CD14-positive monocyte (primary cell): Measurements from ENCODE around the gene SLMAP. TPM values are rescaled to one million over a fixed set of nuclear protein-coding genes. Genes with fewer than 3 reads are reported as not detected.
A peak's percentile ranks its signal among the peaks of the same experiment; 100 is the strongest.

Source experiments
- DNase-seq, 3 donors: peaks; one replicate each; pipeline ENCODE4 v3.0.0-alpha.2; 2011 to 2022
- H2AFZ ChIP-seq: 2 replicates; pipeline ENCODE4 v1.6.0; 2012; ENCODE audit warnings: mild to moderate bottlenecking, low read depth, low read length, inconsistent platforms; ENCODE audit not compliant: insufficient read depth, poor library complexity, severe bottlenecking
- H3K27ac ChIP-seq, 2 donors: 1 replicate in 1 of 2; 2 replicates in 1 of 2; pipeline ENCODE4 v1.5.1; 2012 to 2013; ENCODE audit warnings: low read length in 2 of 2, control low read depth in 1 of 2, inconsistent platforms in 1 of 2, low read depth in 1 of 2, mild to moderate bottlenecking in 1 of 2
- H3K27me3 ChIP-seq, 2 donors: one replicate each; pipeline versions ENCODE4 v1.6.0 to v1.6.1; 2011 to 2013; ENCODE audit warnings: low read length in 2 of 2; ENCODE audit not compliant: control insufficient read depth in 2 of 2, insufficient read depth in 2 of 2
- H3K36me3 ChIP-seq, 2 donors: replicated peaks in 1 of 2; 1 replicate in 1 of 2; 2 replicates in 1 of 2; pipeline versions ENCODE4 v1.5.1 to v1.6.1; 2012 to 2013; ENCODE audit warnings: low read length in 2 of 2, control low read depth in 1 of 2, inconsistent platforms in 1 of 2, mild to moderate bottlenecking in 1 of 2; ENCODE audit not compliant: insufficient read depth in 2 of 2, control insufficient read depth in 1 of 2
- H3K4me1 ChIP-seq, 2 donors: 1 replicate in 1 of 2; 2 replicates in 1 of 2; pipeline versions ENCODE4 v1.5.1 to v1.6.1; 2012 to 2013; ENCODE audit warnings: low read length in 2 of 2, control low read depth in 1 of 2, inconsistent platforms in 1 of 2, mild to moderate bottlenecking in 1 of 2, moderate library complexity in 1 of 2; ENCODE audit not compliant: insufficient read depth in 2 of 2, control insufficient read depth in 1 of 2
- H3K4me2 ChIP-seq: replicated peaks from 2 replicates; pipeline ENCODE3; 2012; ENCODE audit warnings: low read length, moderate library complexity, mild to moderate bottlenecking; ENCODE audit not compliant: poor library complexity, severe bottlenecking; ENCODE audit errors: extremely low read depth
- H3K4me3 ChIP-seq, 3 experiments: fragments of 200-600 bp in 1 of 3; sonication (generic) in 1 of 3; replicated peaks in 1 of 3; 1 replicate in 2 of 3; 2 replicates in 1 of 3; pipeline ENCODE4 v1.5.1; 2011 to 2013; ENCODE audit warnings: low read length in 3 of 3, mild to moderate bottlenecking in 3 of 3, control low read depth in 2 of 3, low read depth in 2 of 3, inconsistent platforms in 1 of 3, moderate library complexity in 1 of 3
- H3K79me2 ChIP-seq: 2 replicates; pipeline ENCODE4 v1.6.0; 2012; ENCODE audit warnings: mild to moderate bottlenecking, control low read depth, inconsistent platforms, low read length, moderate library complexity; ENCODE audit not compliant: insufficient read depth
- H3K9ac ChIP-seq: 2 replicates; pipeline ENCODE4 v1.6.0; 2017; ENCODE audit warnings: low read length, mild to moderate bottlenecking; ENCODE audit not compliant: insufficient read depth, poor library complexity, severe bottlenecking
- H3K9me3 ChIP-seq, 2 donors: replicated peaks in 1 of 2; 1 replicate in 1 of 2; 2 replicates in 1 of 2; pipeline versions ENCODE4 v1.5.1 to v1.6.1; 2012 to 2013; ENCODE audit warnings: low read length in 2 of 2, control low read depth in 1 of 2; ENCODE audit not compliant: control insufficient read depth in 1 of 2, insufficient read depth in 1 of 2
- H4K20me1 ChIP-seq: 2 replicates; pipeline ENCODE4 v1.6.0; 2012; ENCODE audit warnings: mild to moderate bottlenecking, low read length, control low read depth, moderate library complexity; ENCODE audit not compliant: insufficient read depth
- H3K27ac Mint-ChIP-seq, 7 donors: one replicate each; pipeline ENCODE4 v1.8.0; 2020; ENCODE audit warnings: mild to moderate bottlenecking in 7 of 7, mixed read lengths in 7 of 7, moderate library complexity in 6 of 7, inconsistent platforms in 2 of 7
- H3K27me3 Mint-ChIP-seq, 3 donors: one replicate each; pipeline ENCODE4 v1.8.0; 2021 to 2022; ENCODE audit warnings: low read depth in 3 of 3, mild to moderate bottlenecking in 3 of 3, mixed read lengths in 3 of 3, moderate library complexity in 3 of 3, inconsistent platforms in 1 of 3
- H3K36me3 Mint-ChIP-seq, 2 donors: one replicate each; pipeline ENCODE4 v1.8.0; 2020; ENCODE audit warnings: mixed read lengths in 2 of 2, inconsistent platforms in 1 of 2, mild to moderate bottlenecking in 1 of 2
- H3K4me1 Mint-ChIP-seq: one replicate; pipeline ENCODE4 v1.8.0; 2020; ENCODE audit warnings: mild to moderate bottlenecking, mixed read lengths
- H3K4me3 Mint-ChIP-seq, 2 donors: one replicate each; pipeline ENCODE4 v1.8.0; 2020; ENCODE audit warnings: mild to moderate bottlenecking in 2 of 2, mixed read lengths in 2 of 2, moderate library complexity in 1 of 2
- H3K9me3 Mint-ChIP-seq, 7 donors: one replicate each; pipeline ENCODE4 v1.8.0; 2020 to 2022; ENCODE audit warnings: mixed read lengths in 7 of 7, mild to moderate bottlenecking in 6 of 7, moderate library complexity in 6 of 7, inconsistent platforms in 2 of 7
- WGBS: methylation state at CpG from one replicate; pipeline ENCODE4 v1.1.5; 2013; ENCODE audit warnings: missing lambda C conversion rate; ENCODE audit not compliant: insufficient coverage; 5-methylcytosine and 5-hydroxymethylcytosine counted together
- intact Hi-C, 2 donors: fragments of 100-400 bp; cut with micrococcal nuclease; formaldehyde crosslinking; loops; one replicate each; pipeline versions ENCODE4 v1.15.0 to v1.15.1; 2023
- polyA plus RNA-seq, 3 donors: library from polyadenylated mRNA; depleted of rRNA in 1 of 3; unstranded in 2 of 3; stranded (reverse) in 1 of 3; fragments of 300-500 nt in 2 of 3; fragments of >200 nt in 1 of 3; fragmentation: Illumina TruSeq in 2 of 3; gene quantifications; 1 replicate in 2 of 3; 2 replicates in 1 of 3; pipeline ENCODE4 v1.2.3, GENCODE V29; 2012 to 2021
- TF ChIP-seq, protein P1 (sequence below): fragments of 200-600 bp; IDR thresholded peaks from one replicate; pipeline ENCODE4 v1.8.0; 2022; ENCODE audit warnings: antibody characterized with exemption, mild to moderate bottlenecking

Gene SLMAP
- polyA plus RNA-seq, 3 donors: 12.3 to 17.6 (median 16.1) TPM

DNA sequence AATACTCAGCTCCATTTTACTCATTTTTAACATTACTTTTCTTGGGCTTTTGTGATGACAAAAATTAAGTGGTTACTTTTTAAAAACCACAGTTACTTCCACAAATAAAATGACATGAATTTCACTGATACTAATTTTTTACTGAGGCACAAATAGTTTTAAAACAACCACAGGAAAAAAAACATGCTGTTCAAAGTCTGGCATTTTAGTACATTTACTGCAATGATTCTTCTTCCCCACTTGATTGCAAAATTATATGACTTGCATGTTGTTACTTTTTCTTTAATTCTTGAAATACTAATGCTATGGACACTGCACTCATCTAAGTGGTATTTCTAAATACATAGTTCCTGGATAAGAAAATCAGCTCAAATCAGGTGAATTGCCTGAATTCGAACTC, 24.8 kb upstream of the SLMAP start:
- intact Hi-C loops: no loop called here
- no peaks in the 10 kb centered on the region for H3K27me3 ChIP-seq
- H4K20me1 ChIP-seq: no peaks in the 10 kb centered on the region
- no peak overlapping the region for H3K4me3 ChIP-seq
- Mint-ChIP-seq H3K27ac (peak overlapping the region in 6 of 7 donors; percentile 76 to 87 (median 82)), H3K9me3 (peaks cover 0 to 2% (median 0%) of the 10 kb centered on the region in 7 donors), H3K36me3 (no peaks in the 10 kb centered on the region), H3K27me3 (peaks cover 0 to 3% (median 0%) of the 10 kb centered on the region in 3 donors), H3K4me1 (peaks cover 57% of the 10 kb centered on the region), H3K4me3 (no peak overlapping the region)
- H2AFZ ChIP-seq: no peak overlapping the region
- no peak overlapping the region for H3K9ac ChIP-seq
- no peak overlapping the region for H3K4me2 ChIP-seq
- H3K27ac ChIP-seq: peak overlapping the region in 1 of 2 donors; percentile 59
- peaks cover 44 to 59% of the 10 kb centered on the region in 2 donors for H3K4me1 ChIP-seq
- TF ChIP-seq, protein P1, sequence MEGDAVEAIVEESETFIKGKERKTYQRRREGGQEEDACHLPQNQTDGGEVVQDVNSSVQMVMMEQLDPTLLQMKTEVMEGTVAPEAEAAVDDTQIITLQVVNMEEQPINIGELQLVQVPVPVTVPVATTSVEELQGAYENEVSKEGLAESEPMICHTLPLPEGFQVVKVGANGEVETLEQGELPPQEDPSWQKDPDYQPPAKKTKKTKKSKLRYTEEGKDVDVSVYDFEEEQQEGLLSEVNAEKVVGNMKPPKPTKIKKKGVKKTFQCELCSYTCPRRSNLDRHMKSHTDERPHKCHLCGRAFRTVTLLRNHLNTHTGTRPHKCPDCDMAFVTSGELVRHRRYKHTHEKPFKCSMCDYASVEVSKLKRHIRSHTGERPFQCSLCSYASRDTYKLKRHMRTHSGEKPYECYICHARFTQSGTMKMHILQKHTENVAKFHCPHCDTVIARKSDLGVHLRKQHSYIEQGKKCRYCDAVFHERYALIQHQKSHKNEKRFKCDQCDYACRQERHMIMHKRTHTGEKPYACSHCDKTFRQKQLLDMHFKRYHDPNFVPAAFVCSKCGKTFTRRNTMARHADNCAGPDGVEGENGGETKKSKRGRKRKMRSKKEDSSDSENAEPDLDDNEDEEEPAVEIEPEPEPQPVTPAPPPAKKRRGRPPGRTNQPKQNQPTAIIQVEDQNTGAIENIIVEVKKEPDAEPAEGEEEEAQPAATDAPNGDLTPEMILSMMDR: no peak
- H3K9me3 ChIP-seq: no peaks in the 10 kb centered on the region
- no peaks in the 10 kb centered on the region for H3K36me3 ChIP-seq
- 40% methylated on average over 1 of the region's 1 CpG for WGBS
- DNase-seq: peak in 1 of 3 donors; percentile 7
- no peaks in the 10 kb centered on the region for H3K79me2 ChIP-seq

DNA sequence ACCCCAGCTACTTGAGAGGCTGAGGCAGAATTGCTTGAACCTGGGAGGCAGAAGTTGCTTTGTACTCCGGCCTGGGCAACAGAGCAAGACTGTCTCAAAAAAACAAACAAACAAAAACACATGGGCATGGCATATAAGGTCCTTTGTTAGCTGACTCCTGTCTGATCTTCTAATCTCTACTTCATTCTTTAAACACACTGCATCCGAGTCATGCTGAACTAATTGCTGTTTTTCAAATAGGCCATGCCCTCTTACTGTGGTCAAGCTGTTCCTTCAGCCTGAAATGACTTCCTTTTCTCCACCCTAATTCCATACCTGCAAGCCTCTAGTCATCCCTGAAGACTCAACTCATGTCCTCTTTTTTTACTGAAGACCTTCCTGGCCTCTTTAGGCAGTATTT, 22.3 kb upstream of the SLMAP start:
- no peak overlapping the region for H3K9ac ChIP-seq
- intact Hi-C loops: no loop called here
- no peak overlapping the region for H3K27ac ChIP-seq
- peaks cover 0 to 4% (median 0%) of the 10 kb centered on the region in 3 donors for H3K27me3 Mint-ChIP-seq
- no peaks in the 10 kb centered on the region for H3K79me2 ChIP-seq
- no peak overlapping the region for H3K4me3 Mint-ChIP-seq
- no peak overlapping the region for H3K4me3 ChIP-seq
- H3K36me3 ChIP-seq: no peaks in the 10 kb centered on the region
- H3K4me1 ChIP-seq: peaks cover 28 to 38% of the 10 kb centered on the region in 2 donors
- WGBS: 78% methylated on average over 1 of the region's 2 CpGs
- H3K36me3 Mint-ChIP-seq: no peaks in the 10 kb centered on the region
- no peak overlapping the region for H3K4me2 ChIP-seq
- TF ChIP-seq, protein P1: no peak
- H3K27ac Mint-ChIP-seq: no peak overlapping the region
- DNase-seq: no peak
- peaks cover 40% of the 10 kb centered on the region for H3K4me1 Mint-ChIP-seq
- H3K9me3 ChIP-seq: no peaks in the 10 kb centered on the region
- no peak overlapping the region for H2AFZ ChIP-seq
- no peaks in the 10 kb centered on the region for H4K20me1 ChIP-seq
- peaks cover 0 to 2% (median 0%) of the 10 kb centered on the region in 7 donors for H3K9me3 Mint-ChIP-seq
- H3K27me3 ChIP-seq: no peaks in the 10 kb centered on the region
